Karpas-422 (cell line): Measurements from ENCODE around the gene KCTD13. TPM values are rescaled to one million over a fixed set of nuclear protein-coding genes. Genes with fewer than 3 reads are reported as not detected.
"Not testable (repeated sequence)": the region's sequence is repeated elsewhere in the genome, so short reads cannot be mapped to it uniquely, and the experiment has no call there.

ENCODE experiments used
- DNase-seq: peaks from one replicate; pipeline ENCODE4 v3.0.0-alpha.2; 2015
- H2AFZ ChIP-seq: fragments of 200-600 bp; sonication (generic); 2 replicates; pipeline ENCODE4 v1.6.1; 2014; ENCODE audit warnings: antibody characterized with exemption, low read length, mixed read lengths
- H3K27ac ChIP-seq: fragments of 200-600 bp; sonication (generic); 2 replicates; pipeline ENCODE4 v1.5.1; 2014; ENCODE audit warnings: mild to moderate bottlenecking, low read length, moderate library complexity
- H3K27me3 ChIP-seq: fragments of 200-600 bp; sonication (generic); 2 replicates; pipeline ENCODE4 v1.6.1; 2014; ENCODE audit warnings: low read length, mixed read lengths
- H3K36me3 ChIP-seq: fragments of 200-600 bp; sonication (generic); 2 replicates; pipeline ENCODE4 v1.6.1; 2014; ENCODE audit warnings: low read length, mixed read lengths; ENCODE audit not compliant: insufficient read depth
- H3K4me1 ChIP-seq: fragments of 200-600 bp; sonication (generic); 2 replicates; pipeline ENCODE4 v1.6.1; 2014; ENCODE audit warnings: mild to moderate bottlenecking, low read length, mixed read lengths
- H3K4me2 ChIP-seq: fragments of 200-600 bp; sonication (generic); 2 replicates; pipeline ENCODE4 v1.6.1; 2014; ENCODE audit warnings: low read length, low read depth, mild to moderate bottlenecking; ENCODE audit not compliant: poor library complexity, severe bottlenecking
- H3K4me3 ChIP-seq: fragments of 200-600 bp; sonication (generic); 2 replicates; pipeline ENCODE4 v1.5.1; 2014; ENCODE audit warnings: mild to moderate bottlenecking, antibody characterized with exemption, low read length, mixed read lengths
- H3K79me2 ChIP-seq: fragments of 200-600 bp; sonication (generic); 2 replicates; pipeline ENCODE4 v1.6.1; 2014; ENCODE audit warnings: mild to moderate bottlenecking, low read length, mixed read lengths
- H3K9ac ChIP-seq: fragments of 200-600 bp; sonication (generic); 2 replicates; pipeline ENCODE4 v1.6.0; 2014; ENCODE audit warnings: low read length
- H3K9me2 ChIP-seq: fragments of 200-600 bp; sonication (generic), shearing (Covaris generic); replicated peaks from 2 replicates; pipeline ENCODE4 v1.6.0; 2014; ENCODE audit warnings: mild to moderate bottlenecking, low read length, moderate library complexity; ENCODE audit not compliant: insufficient read depth
- H3K9me3 ChIP-seq: fragments of 300-700, 200-600 bp; sonication (generic); 2 replicates; pipeline ENCODE4 v1.6.1; 2014; ENCODE audit warnings: low read length, mixed read lengths
- H4K20me1 ChIP-seq: fragments of 200-600 bp; sonication (generic); 2 replicates; pipeline ENCODE4 v1.6.1; 2014; ENCODE audit warnings: mild to moderate bottlenecking, antibody characterized with exemption, low read length, low read depth; ENCODE audit not compliant: insufficient read depth
- total RNA-seq: library from RNA; depleted of rRNA; stranded (reverse); fragments of >200 nt; shearing (Covaris generic); gene quantifications from 2 replicates; pipeline ENCODE4 v1.2.3, GENCODE V29; 2014; ENCODE audit warnings: low replicate concordance

The KCTD13 gene
- total RNA-seq, 1 experiment from 2014 or later = 14.2 TPM

- H4K20me1 ChIP-seq = no peaks in the 10 kb centered on the region
- H3K27ac ChIP-seq = no peak overlapping the region
- no peak for DNase-seq
- no peak overlapping the region for H3K4me2 ChIP-seq
- no peak overlapping the region for H2AFZ ChIP-seq
- no peaks in the 10 kb centered on the region for H3K9me2 ChIP-seq
- H3K36me3 ChIP-seq = no peaks in the 10 kb centered on the region
- H3K9me3 ChIP-seq = no peaks in the 10 kb centered on the region
- no peaks in the 10 kb centered on the region for H3K4me1 ChIP-seq
- H3K79me2 ChIP-seq = no peaks in the 10 kb centered on the region
- no peak overlapping the region for H3K9ac ChIP-seq
- H3K27me3 ChIP-seq = no peaks in the 10 kb centered on the region
- no peak overlapping the region for H3K4me3 ChIP-seq
These were observed 12.5 kb downstream of the KCTD13 start for GRCh38 chr16:29913514-29913913.

DNA sequence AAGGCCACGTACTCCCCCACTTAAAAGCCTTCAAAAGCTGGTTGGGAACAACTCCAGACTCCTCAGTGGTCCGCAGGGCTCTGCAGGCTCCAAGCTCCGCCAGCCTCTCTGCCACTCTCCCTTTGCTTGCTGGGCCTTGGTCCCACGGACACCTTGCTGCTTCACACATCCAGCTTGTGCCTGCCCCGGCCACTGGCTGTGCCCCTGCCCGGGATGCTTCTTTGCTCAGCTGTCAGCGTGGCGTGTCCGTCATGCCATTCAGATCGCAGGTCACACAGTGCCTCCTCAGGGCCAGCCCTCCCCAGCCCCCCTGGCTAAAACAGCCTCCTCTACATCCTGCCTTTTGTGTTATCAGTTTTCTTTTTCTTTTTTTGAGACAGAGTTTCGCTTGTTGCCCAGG, 13.9 kb downstream of the KCTD13 start:
- no peaks in the 10 kb centered on the region for H3K9me3 ChIP-seq
- H2AFZ ChIP-seq = no peak overlapping the region
- no peak overlapping the region for H3K27ac ChIP-seq
- H3K4me1 ChIP-seq = no peaks in the 10 kb centered on the region
- no peaks in the 10 kb centered on the region for H3K27me3 ChIP-seq
- H3K79me2 ChIP-seq = no peaks in the 10 kb centered on the region
- H3K4me2 ChIP-seq = no peak overlapping the region
- H3K9ac ChIP-seq = no peak overlapping the region
- H3K4me3 ChIP-seq = no peak overlapping the region
- no peaks in the 10 kb centered on the region for H3K9me2 ChIP-seq
- no peaks in the 10 kb centered on the region for H4K20me1 ChIP-seq
- no peak for DNase-seq
- H3K36me3 ChIP-seq = no peaks in the 10 kb centered on the region

DNA sequence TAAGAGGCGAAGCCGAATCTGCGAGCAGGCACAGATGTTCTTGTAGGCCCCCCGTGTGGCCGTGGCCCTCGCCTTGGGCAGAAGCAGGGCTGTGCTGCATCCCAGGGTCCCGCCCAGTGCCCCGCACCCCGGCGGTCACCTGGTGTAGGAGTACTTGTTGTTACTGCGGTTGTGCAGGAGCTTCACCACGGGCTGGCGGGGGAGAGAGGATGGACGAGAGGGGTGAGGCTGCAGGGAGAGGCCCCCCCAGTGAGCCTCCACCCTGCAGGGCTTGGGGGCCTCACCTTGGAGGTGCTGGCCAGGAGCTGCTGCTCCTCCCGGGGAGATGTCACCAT, 14.4 kb downstream of the KCTD13 start:
- H3K9ac ChIP-seq = no peak overlapping the region
- no peaks in the 10 kb centered on the region for H3K9me3 ChIP-seq
- no peak overlapping the region for H3K27ac ChIP-seq
- H3K4me1 ChIP-seq = no peaks in the 10 kb centered on the region
- no peak overlapping the region for H3K4me3 ChIP-seq
- no peaks in the 10 kb centered on the region for H3K9me2 ChIP-seq
- no peak overlapping the region for H2AFZ ChIP-seq
- no peak for DNase-seq
- H4K20me1 ChIP-seq = no peaks in the 10 kb centered on the region
- H3K4me2 ChIP-seq = no peak overlapping the region
- no peaks in the 10 kb centered on the region for H3K27me3 ChIP-seq
- no peaks in the 10 kb centered on the region for H3K36me3 ChIP-seq
- H3K79me2 ChIP-seq = no peaks in the 10 kb centered on the region

DNA sequence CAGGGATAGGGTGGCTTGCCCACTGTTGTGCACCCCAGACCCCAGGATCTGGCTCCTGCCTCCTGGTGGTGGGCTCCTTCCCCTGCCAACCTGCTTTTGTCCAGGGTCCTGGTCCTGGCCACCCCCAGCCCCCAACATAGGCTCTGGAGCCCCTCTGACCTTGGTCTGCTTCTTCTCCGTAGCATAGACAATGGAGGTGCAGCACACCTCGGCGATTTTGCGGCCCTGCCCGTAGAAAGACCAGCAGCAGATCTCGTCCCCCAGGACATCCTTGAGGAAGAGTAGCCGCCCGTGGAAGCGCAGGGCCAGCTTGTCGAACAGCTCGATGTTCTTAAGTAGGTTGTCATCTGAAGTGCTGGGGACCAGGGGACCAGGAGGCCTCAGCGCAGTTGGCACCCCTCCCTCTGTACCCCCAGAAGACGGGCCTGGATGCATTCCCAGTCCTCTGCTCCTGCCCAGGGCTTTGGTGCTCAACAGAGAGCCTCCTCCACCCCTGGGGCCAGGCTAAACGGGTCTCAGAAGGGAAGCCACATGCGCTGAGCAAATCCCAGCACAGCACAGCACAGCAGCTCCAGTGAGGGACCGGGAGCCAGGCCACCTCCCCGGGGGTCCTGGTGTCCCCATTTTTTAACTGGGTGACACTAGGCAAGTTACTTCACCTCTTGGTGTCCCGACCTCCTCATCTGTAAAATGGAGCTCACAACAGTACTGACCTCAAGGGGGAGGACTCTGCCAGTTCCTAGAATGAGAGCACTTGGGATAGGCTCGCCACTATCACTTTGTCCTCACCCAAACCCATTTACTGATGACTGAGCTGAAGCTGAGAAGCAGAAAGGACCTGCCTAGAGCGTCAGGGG, 15.0 kb downstream of the KCTD13 start:
- no peak overlapping the region for H2AFZ ChIP-seq
- no peaks in the 10 kb centered on the region for H3K36me3 ChIP-seq
- H3K4me2 ChIP-seq = no peak overlapping the region
- no peak overlapping the region for H3K4me3 ChIP-seq
- H3K27me3 ChIP-seq = no peaks in the 10 kb centered on the region
- H3K79me2 ChIP-seq = no peaks in the 10 kb centered on the region
- H3K4me1 ChIP-seq = no peaks in the 10 kb centered on the region
- no peak overlapping the region for H3K27ac ChIP-seq
- no peaks in the 10 kb centered on the region for H3K9me3 ChIP-seq
- H3K9me2 ChIP-seq = no peaks in the 10 kb centered on the region
- H3K9ac ChIP-seq = no peak overlapping the region
- no peak for DNase-seq
- H4K20me1 ChIP-seq = no peaks in the 10 kb centered on the region

DNA sequence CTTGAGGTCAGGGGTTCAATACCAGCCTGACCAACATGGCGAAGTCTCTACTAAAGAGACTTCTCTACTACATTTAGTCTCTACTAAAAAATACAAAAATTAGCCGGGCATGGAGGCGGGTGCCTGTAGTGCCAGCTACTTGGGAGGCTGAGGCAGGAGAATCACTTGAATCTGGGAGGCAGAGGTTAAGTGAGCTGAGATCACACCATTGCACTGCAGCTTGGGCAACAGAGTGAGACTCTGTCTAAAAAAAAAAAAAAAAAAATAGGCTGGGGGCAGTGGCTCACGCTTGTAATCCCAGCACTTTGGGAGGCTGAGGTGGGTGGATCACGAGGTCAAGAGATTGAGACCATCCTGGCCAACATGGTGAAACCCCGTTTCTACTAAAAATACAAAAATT, 16.2 kb downstream of the KCTD13 start:
- not testable (repeated sequence) for H3K4me1 ChIP-seq, H3K27me3 ChIP-seq, H3K9ac ChIP-seq, H3K4me2 ChIP-seq, H4K20me1 ChIP-seq, H3K79me2 ChIP-seq, H3K9me2 ChIP-seq, H2AFZ ChIP-seq, H3K9me3 ChIP-seq, H3K4me3 ChIP-seq, H3K27ac ChIP-seq, H3K36me3 ChIP-seq, DNase-seq

DNA sequence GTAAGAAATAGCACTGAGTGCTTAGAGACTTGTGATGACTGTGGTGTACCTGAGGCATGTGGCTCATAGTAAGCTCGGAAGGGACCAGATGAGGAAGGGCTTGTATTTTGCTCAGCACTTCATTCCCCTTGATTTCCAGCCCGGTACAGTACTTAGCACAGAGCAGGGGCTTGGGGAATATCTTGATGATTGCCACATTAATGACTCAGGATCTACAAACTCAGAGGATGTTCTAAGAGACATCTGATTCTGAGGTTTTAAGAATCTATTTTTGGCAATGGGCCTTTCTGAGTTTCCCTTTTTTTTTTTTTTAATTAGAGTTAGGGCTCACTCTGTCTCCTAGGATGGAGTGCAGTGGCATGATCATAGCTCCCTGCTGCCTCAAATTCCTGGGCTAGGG, 16.6 kb downstream of the KCTD13 start:
- no peak overlapping the region for H3K4me2 ChIP-seq
- H3K27me3 ChIP-seq = no peaks in the 10 kb centered on the region
- no peak overlapping the region for H3K27ac ChIP-seq
- no peak for DNase-seq
- H3K4me3 ChIP-seq = no peak overlapping the region
- no peaks in the 10 kb centered on the region for H3K79me2 ChIP-seq
- no peak overlapping the region for H2AFZ ChIP-seq
- no peaks in the 10 kb centered on the region for H3K36me3 ChIP-seq
- H3K9me3 ChIP-seq = no peaks in the 10 kb centered on the region
- no peak overlapping the region for H3K9ac ChIP-seq
- no peaks in the 10 kb centered on the region for H3K9me2 ChIP-seq
- no peaks in the 10 kb centered on the region for H4K20me1 ChIP-seq
- H3K4me1 ChIP-seq = no peaks in the 10 kb centered on the region

- Histone ChIP-seq H4K20me1 (no peaks in the 10 kb centered on the region), H3K27me3 (no peaks in the 10 kb centered on the region), H2AFZ (no peak overlapping the region), H3K79me2 (no peaks in the 10 kb centered on the region), H3K36me3 (no peaks in the 10 kb centered on the region), H3K4me3 (no peak overlapping the region), H3K4me2 (no peak overlapping the region), H3K9me3 (no peaks in the 10 kb centered on the region), H3K27ac (no peak overlapping the region), H3K9me2 (no peaks in the 10 kb centered on the region), H3K9ac (no peak overlapping the region), H3K4me1 (no peaks in the 10 kb centered on the region)
- DNase-seq = no peak
These were observed 17.3 kb downstream of the KCTD13 start for GRCh38 chr16:29908719-29909220.

DNA sequence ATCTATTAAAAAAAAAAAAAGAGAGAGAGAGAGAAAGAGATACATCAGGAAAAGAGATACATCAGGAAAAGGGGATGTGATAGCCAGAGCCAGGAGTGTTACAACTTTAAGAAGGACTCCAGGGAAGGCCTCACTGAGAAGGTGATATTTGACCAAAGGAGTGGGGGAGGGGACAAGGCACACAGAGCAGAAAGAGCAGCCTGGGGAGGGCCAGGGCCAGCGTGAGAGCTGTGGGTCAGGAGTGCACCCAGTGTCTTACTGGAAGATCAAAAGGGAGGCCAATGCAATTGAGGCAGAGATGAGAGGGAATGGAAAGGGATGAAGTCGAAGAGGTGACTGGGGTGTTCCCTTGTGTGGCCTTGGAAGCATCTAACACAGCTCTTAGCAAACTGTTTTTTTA, 18.1 kb downstream of the KCTD13 start:
- no peaks in the 10 kb centered on the region for H3K27me3 ChIP-seq
- H3K4me1 ChIP-seq = no peaks in the 10 kb centered on the region
- H3K36me3 ChIP-seq = no peaks in the 10 kb centered on the region
- H3K27ac ChIP-seq = no peak overlapping the region
- H2AFZ ChIP-seq = no peak overlapping the region
- no peaks in the 10 kb centered on the region for H4K20me1 ChIP-seq
- no peak overlapping the region for H3K4me2 ChIP-seq
- H3K9me2 ChIP-seq = no peaks in the 10 kb centered on the region
- H3K9ac ChIP-seq = no peak overlapping the region
- H3K79me2 ChIP-seq = no peaks in the 10 kb centered on the region
- H3K4me3 ChIP-seq = no peak overlapping the region
- no peak for DNase-seq
- no peaks in the 10 kb centered on the region for H3K9me3 ChIP-seq
